NOMO-1 treated with dmso at 0.1 percent for 144 hours (cell line): ENCODE measurements around the gene PGAP2.
"Not testable (repeated sequence)": the region's sequence is repeated elsewhere in the genome, so short reads cannot be mapped to it uniquely, and the experiment has no call there.

ENCODE experiments used
- DNase-seq: peaks from one replicate; lab custom pipeline; 2025; ENCODE audit not compliant: unreplicated experiment; lab: John Stamatoyannopoulos, UW

The PGAP2 gene

GRCh38 chr11:3854977-3855807 lies 46.8 kb downstream of the PGAP2 start, which contains the start of gene STIM1:
STIM1 (plus strand) TSS chr11:3855664; CDS start chr11:3856271, 607 bp downstream.
- peak; percentile 91 for DNase-seq

- DNase-seq: peak; percentile 53
Measured at GRCh38 chr11:3855808-3856491, 47.6 kb downstream of the PGAP2 start.

DNA sequence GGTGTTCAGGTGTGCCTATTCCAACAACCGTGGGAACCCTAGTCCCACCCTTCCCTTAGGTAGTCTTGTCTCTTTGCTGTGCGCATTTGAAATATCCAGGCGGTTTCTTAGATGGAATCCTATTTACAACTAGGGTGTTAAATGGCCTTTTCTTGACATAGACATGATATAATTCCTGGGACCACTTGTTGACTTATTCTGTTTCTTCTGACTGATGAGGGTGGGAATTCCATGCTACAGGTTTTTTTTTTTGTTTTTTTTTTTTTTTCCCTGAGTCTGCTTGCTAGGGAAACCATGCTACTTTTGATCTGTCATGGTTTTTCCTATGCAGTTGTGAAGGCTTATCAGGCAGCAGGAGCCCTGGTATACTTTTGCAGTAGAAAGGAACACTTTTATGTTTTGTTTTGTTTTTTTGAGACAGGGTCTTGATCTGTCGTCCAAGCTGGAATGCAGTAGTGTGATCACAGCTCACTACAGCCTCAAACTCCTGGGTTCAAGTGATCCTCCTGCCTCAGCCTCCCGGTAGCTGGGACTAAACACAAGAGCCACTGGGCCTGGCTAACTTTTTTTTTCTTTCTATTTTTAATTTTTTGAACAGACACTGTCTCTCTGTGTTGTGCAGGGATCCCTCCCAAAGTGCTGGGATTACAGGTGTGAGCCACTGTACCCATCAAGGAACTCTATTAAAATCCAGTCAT lies 48.6 kb downstream of the PGAP2 start:
- no peak for DNase-seq

DNA sequence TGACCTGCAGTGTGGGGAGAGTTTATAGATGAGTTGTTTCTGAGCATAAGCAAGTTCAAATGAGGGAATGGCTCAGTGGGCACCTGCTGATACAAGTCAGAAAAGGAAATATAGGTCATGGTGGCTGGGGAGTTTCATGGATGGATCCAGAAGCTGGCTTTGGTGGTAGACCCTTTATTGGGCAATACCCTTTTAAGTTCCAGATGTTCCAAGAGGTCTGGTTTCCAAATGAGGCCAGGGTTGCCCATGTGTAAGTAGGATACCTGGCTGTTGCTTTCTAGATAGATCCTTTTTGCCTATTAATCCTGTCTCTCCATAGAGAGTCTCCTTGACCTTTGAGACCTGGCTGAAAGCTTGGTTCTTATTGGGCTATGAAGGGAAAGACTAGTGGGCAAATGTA lies 49.3 kb downstream of the PGAP2 start:
- no peak for DNase-seq

DNA sequence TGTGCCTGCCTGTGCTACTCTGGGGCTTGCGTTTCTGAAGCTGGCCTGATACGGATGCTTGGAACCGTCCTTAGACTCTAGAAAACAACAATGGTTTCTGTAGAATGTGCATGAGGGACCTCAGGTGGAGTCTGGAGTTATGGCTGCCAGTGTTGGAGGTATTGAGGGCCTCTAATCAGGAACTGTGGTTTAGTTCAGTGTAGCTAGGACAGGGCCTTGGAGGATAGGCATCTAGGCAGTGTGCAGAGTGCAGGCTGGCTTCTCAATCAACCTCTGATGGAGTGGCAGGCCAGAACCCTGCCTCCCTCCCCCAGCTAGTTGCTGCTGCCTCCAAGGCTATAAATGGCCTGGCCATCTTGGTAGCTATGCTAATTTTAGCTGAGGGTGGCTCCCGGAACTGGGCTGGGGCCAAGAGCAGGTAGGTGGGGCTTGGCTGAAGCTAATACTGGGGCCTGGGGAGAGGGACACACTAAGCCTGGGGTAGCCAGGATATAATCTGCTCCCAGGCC lies 51.1 kb downstream of the PGAP2 start:
- peak; percentile 16 for DNase-seq

DNA sequence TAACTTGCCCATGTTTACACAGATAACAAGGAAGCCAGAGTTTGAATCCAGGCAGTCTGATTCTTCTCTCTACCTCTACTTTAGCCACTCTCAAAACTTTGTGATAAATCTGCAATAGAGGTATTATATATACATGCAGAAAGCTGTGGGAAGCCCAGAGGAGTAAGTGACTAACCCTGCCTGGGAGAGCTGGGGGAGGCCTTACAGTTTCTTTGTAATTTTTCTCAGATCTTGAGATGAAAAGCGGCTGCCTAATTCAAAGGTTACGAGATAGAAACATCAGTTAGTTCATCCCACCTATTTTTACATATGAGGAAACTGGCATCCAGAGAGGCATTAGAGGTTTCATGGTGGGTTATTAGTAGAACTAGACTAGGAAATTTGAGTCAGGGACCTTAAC lies 52.0 kb downstream of the PGAP2 start:
- DNase-seq: no peak

- DNase-seq: not testable (repeated sequence)
Measured at GRCh38 chr11:3860898-3861393, 52.6 kb downstream of the PGAP2 start.

- DNase-seq: peak; percentile 59
Measured at GRCh38 chr11:3861683-3862082, 53.3 kb downstream of the PGAP2 start.

GRCh38 chr11:3865388-3866193 lies 57.2 kb downstream of the PGAP2 start:
- no peak for DNase-seq

DNA sequence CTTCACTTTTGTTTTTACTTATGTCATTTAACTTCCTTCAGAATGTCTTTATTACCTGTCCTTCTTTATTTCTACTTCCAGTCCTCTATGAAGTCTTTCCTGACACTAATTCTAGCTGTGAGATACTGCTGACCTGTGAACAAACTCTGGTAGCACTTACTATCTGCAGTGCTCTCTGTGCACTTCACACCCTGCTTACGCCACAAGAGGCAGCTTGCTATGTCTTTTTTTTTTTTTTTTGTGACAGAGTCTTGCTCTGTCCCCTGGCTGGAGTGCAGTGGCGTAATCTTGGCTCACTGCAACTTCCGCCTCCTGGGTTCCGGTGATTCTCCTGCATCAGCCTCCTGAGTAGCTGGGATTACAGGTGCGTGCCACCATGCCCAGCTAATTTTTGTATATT lies 57.8 kb downstream of the PGAP2 start:
- DNase-seq: peak; percentile 22

- no peak for DNase-seq
Measured at GRCh38 chr11:3866836-3867208, 58.5 kb downstream of the PGAP2 start.

DNA sequence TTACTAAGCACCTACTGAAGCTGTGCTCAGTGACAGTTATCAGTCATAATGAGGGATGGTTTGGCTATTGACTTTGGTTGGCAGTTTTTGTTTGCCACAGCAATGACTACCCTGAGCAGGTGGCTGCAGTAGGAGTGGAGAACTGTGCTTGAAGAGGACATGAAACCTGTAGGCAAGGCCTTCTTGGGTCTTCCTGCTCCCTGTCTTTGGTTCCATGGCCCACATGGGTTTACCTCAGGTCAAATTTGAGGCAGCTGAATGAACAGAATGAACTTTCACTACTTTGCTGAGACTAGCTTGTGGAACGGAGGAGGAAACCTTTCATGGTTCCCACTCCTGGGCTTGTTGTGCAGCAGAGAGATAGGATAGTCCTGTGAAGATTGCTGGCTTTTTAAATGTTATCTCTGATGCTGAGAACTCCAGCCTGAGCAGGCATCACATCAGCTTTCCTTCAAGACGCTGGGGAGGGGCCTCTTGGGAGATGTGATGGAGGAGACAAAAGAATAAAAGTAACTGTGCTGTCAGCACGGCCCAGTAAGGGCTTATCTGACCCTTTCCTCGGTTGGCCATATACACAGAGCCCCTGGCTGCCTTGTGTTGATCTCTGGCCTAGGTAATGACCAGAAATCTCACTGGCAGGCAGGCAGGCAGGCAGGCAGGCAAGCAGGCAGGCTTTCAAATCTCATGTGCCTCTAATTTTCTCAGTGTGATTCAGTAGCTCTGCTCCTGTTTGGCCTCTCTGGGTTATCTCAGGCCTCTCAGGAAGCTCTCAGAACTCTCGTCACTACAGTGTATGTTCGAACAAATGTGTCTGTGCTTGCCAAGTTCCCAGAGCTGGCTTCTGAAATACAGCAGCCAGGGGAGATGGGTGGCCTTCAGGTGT lies 59.1 kb downstream of the PGAP2 start:
- no peak for DNase-seq

DNA sequence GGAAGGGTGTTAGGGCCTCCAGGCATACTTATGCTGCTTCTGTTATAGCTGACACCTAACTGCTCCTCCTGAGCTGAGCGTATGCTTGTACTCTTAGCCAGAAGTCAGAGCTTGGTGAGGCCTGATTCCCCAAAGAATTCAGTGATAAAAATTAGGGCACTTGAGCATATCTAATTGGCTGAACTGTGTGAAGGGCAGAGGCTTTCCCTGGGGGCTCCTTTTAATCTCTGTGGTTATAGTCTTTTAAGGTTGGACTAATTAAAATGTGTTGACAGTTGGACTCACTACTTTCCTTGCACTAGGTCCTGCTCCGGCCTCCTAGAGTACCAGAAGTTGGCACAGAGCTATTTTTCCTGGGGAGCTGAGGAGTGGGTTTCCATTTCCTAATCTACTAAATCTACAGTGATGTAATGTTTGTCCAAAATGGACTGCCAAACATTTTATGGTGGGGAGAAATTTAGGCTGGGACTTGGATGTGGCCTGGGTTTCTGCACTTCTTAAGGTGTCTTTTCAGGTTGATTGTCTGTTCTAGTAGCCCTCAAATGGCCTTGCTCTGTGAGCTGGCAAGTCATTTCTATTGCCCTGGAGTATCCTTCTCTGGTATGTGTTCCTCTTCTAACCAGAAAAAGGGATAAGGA lies 65.5 kb downstream of the PGAP2 start:
- no peak for DNase-seq
